Keratinocyte (primary cell): ENCODE measurements around the gene CLEC2D. TPM values are rescaled to one million over a fixed set of nuclear protein-coding genes. Genes with fewer than 3 reads are reported as not detected.

ENCODE experiments used
- DNase-seq: peaks from one replicate; pipeline ENCODE4 v3.0.0-alpha.2; 2011; ENCODE audit warnings: low read depth, missing footprints, low spot score
- FAIRE-seq: peaks from 2 replicates; lab custom pipeline; 2011; peaks lifted over from hg19 to GRCh38; lab: Jason Lieb, UNC
- H2AFZ ChIP-seq: 2 replicates; pipeline ENCODE4 v1.6.0; 2012; ENCODE audit warnings: low read length, control low read depth, inconsistent platforms; ENCODE audit not compliant: control insufficient read depth
- H3K27ac ChIP-seq: 2 replicates; pipeline ENCODE4 v1.5.1; 2011; ENCODE audit warnings: low read length; ENCODE audit not compliant: control insufficient read depth, insufficient read depth
- H3K27me3 ChIP-seq: 3 replicates; pipeline ENCODE4 v1.6.0; 2011; ENCODE audit warnings: low read length; ENCODE audit not compliant: control insufficient read depth, insufficient read depth; ENCODE audit errors: extremely low read depth
- H3K36me3 ChIP-seq, 2 experiments: 2 replicates in 1 of 2; 3 replicates in 1 of 2; pipeline ENCODE4 v1.5.1; 2011; ENCODE audit warnings: low read length in 2 of 2, mild to moderate bottlenecking in 1 of 2; ENCODE audit not compliant: control insufficient read depth in 2 of 2, insufficient read depth in 2 of 2; ENCODE audit errors: extremely low read depth in 1 of 2
- H3K4me1 ChIP-seq: 3 replicates; pipeline ENCODE4 v1.5.1; 2011; ENCODE audit warnings: low read length; ENCODE audit not compliant: control insufficient read depth, insufficient read depth; ENCODE audit errors: extremely low read depth
- H3K4me2 ChIP-seq: 3 replicates; pipeline ENCODE4 v1.6.0; 2011; ENCODE audit warnings: low read depth, low read length; ENCODE audit not compliant: control insufficient read depth, insufficient read depth; ENCODE audit errors: extremely low read depth
- H3K4me3 ChIP-seq, 3 experiments: fragments of 200-600 bp in 1 of 3; sonication (generic) in 1 of 3; 2 replicates in 2 of 3; 3 replicates in 1 of 3; pipeline ENCODE4 v1.5.1; 2011 to 2016; ENCODE audit warnings: low read length in 3 of 3, mild to moderate bottlenecking in 3 of 3, control low read depth in 2 of 3, inconsistent platforms in 1 of 3, low read depth in 1 of 3, mixed read lengths in 1 of 3, mixed run types in 1 of 3, moderate library complexity in 1 of 3; ENCODE audit not compliant: control insufficient read depth in 2 of 3, insufficient read depth in 2 of 3; ENCODE audit errors: extremely low read depth in 1 of 3
- H3K79me2 ChIP-seq: 2 replicates; pipeline ENCODE4 v1.6.0; 2012; ENCODE audit warnings: low read length; ENCODE audit not compliant: control insufficient read depth, insufficient read depth
- H3K9ac ChIP-seq: 3 replicates; pipeline ENCODE4 v1.6.0; 2011; ENCODE audit warnings: low read length; ENCODE audit not compliant: control insufficient read depth, insufficient read depth; ENCODE audit errors: extremely low read depth
- H3K9me1 ChIP-seq: 3 replicates; pipeline ENCODE4 v1.6.0; 2011; ENCODE audit warnings: low read length; ENCODE audit not compliant: control insufficient read depth, insufficient read depth; ENCODE audit errors: extremely low read depth
- H3K9me3 ChIP-seq: 2 replicates; pipeline ENCODE4 v1.5.1; 2012; ENCODE audit warnings: low read depth, low read length; ENCODE audit not compliant: control insufficient read depth
- H4K20me1 ChIP-seq: 3 replicates; pipeline ENCODE4 v1.6.0; 2011; ENCODE audit warnings: low read length; ENCODE audit not compliant: control insufficient read depth, insufficient read depth; ENCODE audit errors: extremely low read depth
- EZH2 ChIP-seq: IDR thresholded peaks from one replicate; pipeline ENCODE4 v1.6.1; 2012; ENCODE audit warnings: inconsistent platforms, mild to moderate bottlenecking, low read length, moderate library complexity
- dilution Hi-C: fragments of 300-500 bp; cut with MboI; formaldehyde crosslinking; loops from one replicate; pipeline ENCODE4 v1.7.0; 2020; ENCODE audit warnings: low sequenced_read_pairs; ENCODE audit not compliant: extremely low pct_ligation_motif_present
- polyA plus RNA-seq, 5 experiments: library from polyadenylated mRNA; depleted of rRNA in 3 of 5; stranded (reverse) in 3 of 5; stranded (forward) in 1 of 5; unstranded in 1 of 5; fragments of >200 nt; gene quantifications; 1 replicate in 1 of 5; 2 replicates in 3 of 5; 3 replicates in 1 of 5; pipeline versions ENCODE4 v1.2.1 to v1.2.3, GENCODE V29; 2011 to 2012; ENCODE audit warnings: missing spikeins in 2 of 5, low read depth in 1 of 5, low replicate concordance in 1 of 5
- TF ChIP-seq, protein P1 (sequence below), 3 experiments: IDR thresholded peaks in 1 of 3; conservative IDR thresholded peaks in 1 of 3; optimal IDR thresholded peaks in 1 of 3; 2 replicates in 2 of 3; 3 replicates in 1 of 3; pipeline versions ENCODE3 to v1.5.1; 2011; ENCODE audit warnings: low read length in 3 of 3, mild to moderate bottlenecking in 3 of 3, moderate library complexity in 2 of 3, control low read depth in 1 of 3, inconsistent platforms in 1 of 3; ENCODE audit not compliant: insufficient read depth in 2 of 3; ENCODE audit errors: extremely low read depth in 1 of 3

Gene CLEC2D
- polyA plus RNA-seq, 1 donor (not counting 4 experiments of a cell fraction or from before 2014, with no cell fraction given), result 2.3 TPM

DNA sequence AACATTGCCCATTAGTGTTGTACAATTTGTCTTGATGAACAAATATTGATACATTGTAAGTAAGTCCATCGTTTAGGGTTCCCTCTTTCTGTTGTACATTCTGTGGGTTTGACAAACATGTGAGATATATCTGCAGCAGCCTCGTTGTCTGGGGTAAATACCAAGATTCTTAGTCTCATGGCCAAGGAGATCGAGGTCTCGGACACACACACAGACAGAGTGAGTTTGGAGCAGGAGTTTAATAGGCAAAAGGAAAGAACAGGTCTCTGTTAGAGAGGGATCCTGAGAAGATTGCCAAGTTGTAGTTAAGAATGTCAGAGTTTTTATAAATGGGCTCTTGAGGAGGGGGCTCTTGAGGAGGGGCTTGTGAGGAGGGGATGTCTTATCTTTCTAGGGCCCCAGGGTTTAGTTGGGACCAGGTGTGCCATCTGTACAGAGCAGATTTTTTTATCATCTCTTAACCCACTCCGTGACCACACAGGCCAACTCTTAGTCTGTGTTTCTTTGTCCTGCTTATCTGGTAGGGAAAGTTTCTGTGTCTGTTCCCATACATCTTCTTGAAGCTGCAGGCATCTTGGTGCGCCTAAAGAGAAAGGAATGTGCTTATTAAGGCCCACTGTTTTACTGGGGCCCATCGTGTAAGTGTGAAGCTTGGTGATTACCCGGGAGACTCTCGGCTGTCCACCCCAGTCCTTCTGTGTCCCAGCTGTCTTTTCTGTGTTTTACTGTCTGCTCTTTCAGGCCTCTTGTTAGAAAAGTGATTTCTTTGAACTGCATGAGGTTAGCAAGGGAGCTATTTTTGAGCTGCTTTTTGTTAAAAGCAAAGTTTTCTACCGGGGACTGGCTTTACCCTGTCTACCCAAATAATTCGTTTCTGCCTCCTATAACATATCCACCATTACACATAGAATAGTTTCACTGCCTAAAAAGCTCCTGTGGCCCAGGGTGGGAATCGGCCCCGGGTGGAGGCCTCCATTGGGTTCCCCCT is 22.4 kb upstream of the CLEC2D start:
- no peaks in the 10 kb centered on the region for H3K79me2 ChIP-seq
- peaks cover 30% of the 10 kb centered on the region for H3K4me1 ChIP-seq
- peak overlapping the region; percentile 81 for H3K27ac ChIP-seq
- no peaks in the 10 kb centered on the region for H3K27me3 ChIP-seq
- no peaks in the 10 kb centered on the region for H3K36me3 ChIP-seq
- DNase-seq, result no peak
- TF ChIP-seq, protein P1, sequence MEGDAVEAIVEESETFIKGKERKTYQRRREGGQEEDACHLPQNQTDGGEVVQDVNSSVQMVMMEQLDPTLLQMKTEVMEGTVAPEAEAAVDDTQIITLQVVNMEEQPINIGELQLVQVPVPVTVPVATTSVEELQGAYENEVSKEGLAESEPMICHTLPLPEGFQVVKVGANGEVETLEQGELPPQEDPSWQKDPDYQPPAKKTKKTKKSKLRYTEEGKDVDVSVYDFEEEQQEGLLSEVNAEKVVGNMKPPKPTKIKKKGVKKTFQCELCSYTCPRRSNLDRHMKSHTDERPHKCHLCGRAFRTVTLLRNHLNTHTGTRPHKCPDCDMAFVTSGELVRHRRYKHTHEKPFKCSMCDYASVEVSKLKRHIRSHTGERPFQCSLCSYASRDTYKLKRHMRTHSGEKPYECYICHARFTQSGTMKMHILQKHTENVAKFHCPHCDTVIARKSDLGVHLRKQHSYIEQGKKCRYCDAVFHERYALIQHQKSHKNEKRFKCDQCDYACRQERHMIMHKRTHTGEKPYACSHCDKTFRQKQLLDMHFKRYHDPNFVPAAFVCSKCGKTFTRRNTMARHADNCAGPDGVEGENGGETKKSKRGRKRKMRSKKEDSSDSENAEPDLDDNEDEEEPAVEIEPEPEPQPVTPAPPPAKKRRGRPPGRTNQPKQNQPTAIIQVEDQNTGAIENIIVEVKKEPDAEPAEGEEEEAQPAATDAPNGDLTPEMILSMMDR (optimal IDR thresholded peaks at IDR 0.05 in 1 of 3, IDR thresholded peaks at IDR 0.05 in 1 of 3, conservative IDR thresholded peaks at IDR 0.05 in 1 of 3; ENCODE audit: extremely low read depth in 1 of 3, insufficient read depth in 2 of 3, low read length in 3 of 3), result no peak
- TF ChIP-seq EZH2, result no peak
- no peaks in the 10 kb centered on the region for H3K9me1 ChIP-seq
- FAIRE-seq, result no peak
- H4K20me1 ChIP-seq, result no peaks in the 10 kb centered on the region
- H3K4me3 ChIP-seq, result peak overlapping the region; percentile 41 to 70 (median 67)
- H3K9me3 ChIP-seq, result no peaks in the 10 kb centered on the region
- dilution Hi-C loops, result no loop called here
- H3K4me2 ChIP-seq, result peak overlapping the region; percentile 91
- H2AFZ ChIP-seq, result peak overlapping the region; percentile 86
- peak overlapping the region; percentile 78 for H3K9ac ChIP-seq

DNA sequence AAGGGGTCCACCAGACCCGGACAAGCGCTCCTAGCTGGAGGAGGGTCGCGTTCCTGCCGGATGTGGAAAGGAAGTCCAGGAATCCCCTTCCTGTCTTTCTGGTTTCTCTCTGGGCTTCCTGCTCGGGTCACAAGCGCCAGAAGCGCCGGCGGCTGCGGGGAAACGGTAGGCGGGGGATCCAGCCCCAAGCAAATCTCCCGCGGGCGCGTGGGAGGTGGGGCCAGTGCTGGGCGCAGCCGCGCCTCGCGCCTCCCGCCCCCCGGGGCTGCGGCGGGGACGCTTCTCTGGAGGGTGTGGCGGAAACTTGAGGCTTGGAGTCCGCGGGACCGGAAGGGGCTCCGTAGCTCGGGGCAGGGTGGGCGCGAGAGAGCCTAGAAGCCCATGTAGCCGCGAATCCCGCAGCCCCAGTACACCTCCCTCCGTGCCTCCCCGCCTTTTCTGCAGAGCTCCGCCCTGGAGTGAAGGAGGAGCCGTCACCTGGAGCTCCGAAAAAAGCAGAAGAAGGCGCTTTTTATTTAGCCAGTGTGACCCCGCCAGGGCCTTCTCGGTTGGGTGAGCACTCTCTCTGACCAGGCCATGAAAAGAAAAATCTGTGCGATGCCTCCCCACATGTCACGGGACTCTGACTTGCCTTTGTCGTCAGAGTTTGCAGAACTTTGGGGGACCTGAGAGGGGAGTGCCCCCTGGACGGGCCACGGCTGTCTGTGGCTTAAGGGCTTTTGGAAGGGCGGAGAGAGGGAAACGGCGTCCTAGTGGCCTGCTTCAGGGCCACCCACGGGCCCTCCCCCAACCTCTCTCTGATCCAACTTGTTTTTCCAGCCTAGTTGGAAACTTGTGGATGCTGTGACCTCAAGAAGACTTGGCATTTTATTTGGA is 21.4 kb upstream of the CLEC2D start:
- Histone ChIP-seq H3K4me1 (peaks cover 30% of the 10 kb centered on the region), H3K4me2 (peak overlapping the region; percentile 91), H3K79me2 (no peaks in the 10 kb centered on the region), H3K9ac (peak overlapping the region; percentile 78), H3K9me3 (no peaks in the 10 kb centered on the region), H3K36me3 (no peaks in the 10 kb centered on the region), H2AFZ (peak overlapping the region; percentile 86), H3K27me3 (no peaks in the 10 kb centered on the region), H3K9me1 (no peaks in the 10 kb centered on the region), H3K27ac (peak overlapping the region; percentile 81), H3K4me3 (peak overlapping the region; percentile 41 to 70 (median 67)), H4K20me1 (no peaks in the 10 kb centered on the region)
- FAIRE-seq, result peak; percentile 77
- no peak for TF ChIP-seq EZH2
- TF ChIP-seq, protein P1 (optimal IDR thresholded peaks at IDR 0.05 in 1 of 3, IDR thresholded peaks at IDR 0.05 in 1 of 3, conservative IDR thresholded peaks at IDR 0.05 in 1 of 3; ENCODE audit: extremely low read depth in 1 of 3, insufficient read depth in 2 of 3, low read length in 3 of 3), result no peak
- dilution Hi-C loops, result no loop called here
- DNase-seq, result no peak
